Measurements from ENCODE around the gene PARP3. TPM values are rescaled to one million over a fixed set of nuclear protein-coding genes. Genes with fewer than 3 reads are reported as not detected.

The PARP3 gene
- total and polyA plus RNA-seq, 10 of the 15 experiments (the other 5 are each of a cell fraction or from before 2014, with no cell fraction given): 2.1 to 31.2 (median 19.5) TPM

DNA sequence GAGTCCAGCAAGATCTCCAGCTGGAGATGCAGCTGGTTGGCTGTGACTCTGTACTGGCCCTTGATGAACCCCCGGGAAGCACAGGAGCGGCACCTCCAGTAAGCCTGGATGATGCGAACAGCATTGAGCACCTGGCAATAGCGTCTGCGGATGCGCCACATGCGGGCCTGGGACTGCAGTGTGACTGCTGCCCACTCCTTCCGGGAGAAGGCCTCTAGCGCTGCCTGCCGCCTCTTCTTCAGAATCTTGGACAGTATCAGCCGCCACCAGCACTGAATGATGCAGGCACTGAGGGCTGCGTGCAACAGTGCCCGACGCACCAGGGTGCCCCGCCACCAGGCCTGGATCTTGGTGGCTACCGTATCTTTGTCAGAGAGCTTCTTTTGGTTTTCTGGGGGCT lies 47.2 kb upstream of the PARP3 start (continued):
- TF ChIP-seq, protein P1, sequence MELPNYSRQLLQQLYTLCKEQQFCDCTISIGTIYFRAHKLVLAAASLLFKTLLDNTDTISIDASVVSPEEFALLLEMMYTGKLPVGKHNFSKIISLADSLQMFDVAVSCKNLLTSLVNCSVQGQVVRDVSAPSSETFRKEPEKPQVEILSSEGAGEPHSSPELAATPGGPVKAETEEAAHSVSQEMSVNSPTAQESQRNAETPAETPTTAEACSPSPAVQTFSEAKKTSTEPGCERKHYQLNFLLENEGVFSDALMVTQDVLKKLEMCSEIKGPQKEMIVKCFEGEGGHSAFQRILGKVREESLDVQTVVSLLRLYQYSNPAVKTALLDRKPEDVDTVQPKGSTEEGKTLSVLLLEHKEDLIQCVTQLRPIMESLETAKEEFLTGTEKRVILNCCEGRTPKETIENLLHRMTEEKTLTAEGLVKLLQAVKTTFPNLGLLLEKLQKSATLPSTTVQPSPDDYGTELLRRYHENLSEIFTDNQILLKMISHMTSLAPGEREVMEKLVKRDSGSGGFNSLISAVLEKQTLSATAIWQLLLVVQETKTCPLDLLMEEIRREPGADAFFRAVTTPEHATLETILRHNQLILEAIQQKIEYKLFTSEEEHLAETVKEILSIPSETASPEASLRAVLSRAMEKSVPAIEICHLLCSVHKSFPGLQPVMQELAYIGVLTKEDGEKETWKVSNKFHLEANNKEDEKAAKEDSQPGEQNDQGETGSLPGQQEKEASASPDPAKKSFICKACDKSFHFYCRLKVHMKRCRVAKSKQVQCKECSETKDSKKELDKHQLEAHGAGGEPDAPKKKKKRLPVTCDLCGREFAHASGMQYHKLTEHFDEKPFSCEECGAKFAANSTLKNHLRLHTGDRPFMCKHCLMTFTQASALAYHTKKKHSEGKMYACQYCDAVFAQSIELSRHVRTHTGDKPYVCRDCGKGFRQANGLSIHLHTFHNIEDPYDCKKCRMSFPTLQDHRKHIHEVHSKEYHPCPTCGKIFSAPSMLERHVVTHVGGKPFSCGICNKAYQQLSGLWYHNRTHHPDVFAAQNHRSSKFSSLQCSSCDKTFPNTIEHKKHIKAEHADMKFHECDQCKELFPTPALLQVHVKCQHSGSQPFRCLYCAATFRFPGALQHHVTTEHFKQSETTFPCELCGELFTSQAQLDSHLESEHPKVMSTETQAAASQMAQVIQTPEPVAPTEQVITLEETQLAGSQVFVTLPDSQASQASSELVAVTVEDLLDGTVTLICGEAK (IDR thresholded peaks at IDR 0.05; ENCODE audit: borderline replicate concordance): no peak
- no peak for TF ChIP-seq MEF2A (IDR thresholded peaks at IDR 0.05; ENCODE audit: insufficient read depth, low read depth, low read length)

- FAIRE-seq: no peak
- no peak overlapping the region for H3K27ac ChIP-seq (ENCODE audit: control insufficient read depth, insufficient read depth)
- WGBS (ENCODE audit: insufficient coverage, insufficient replicate concordance, low lambda C conversion rate, missing lambda C conversion rate): 44% methylated on average over 10 of the region's 10 CpGs
- H4K20me1 ChIP-seq (ENCODE audit: control insufficient read depth, insufficient read depth): no peaks in the 10 kb centered on the region
- H2AFZ ChIP-seq (ENCODE audit: control insufficient read depth, low read depth, low read length): no peak overlapping the region
- no peaks in the 10 kb centered on the region for H3K36me3 ChIP-seq (ENCODE audit: control insufficient read depth in 2 of 2, insufficient read depth in 2 of 2, low read length in 1 of 2)
- CTCF ChIA-PET: no interaction called here
- no peak overlapping the region for H3K4me2 ChIP-seq (ENCODE audit: control insufficient read depth, insufficient read depth)
- SMC1A ChIA-PET (ENCODE audit: uncharacterized antibody, unreplicated experiment): no interaction called here
- no peaks in the 10 kb centered on the region for H3K9me3 ChIP-seq (replicated peaks; ENCODE audit: control insufficient read depth, insufficient read depth, low read length)
- in situ Hi-C loops (cut with MboI) (no loop called here), intact Hi-C loops (cut with micrococcal nuclease; ENCODE audit: unreplicated experiment) (no loop called here)
- no peaks in the 10 kb centered on the region; a peak in 1 of 4 replicates for H3K27me3 ChIP-seq (replicated peaks in 1 of 2; ENCODE audit: control insufficient read depth in 2 of 2, insufficient read depth in 2 of 2, low read length in 1 of 2)
- no peak for DNase-seq (ENCODE audit: low read depth, low spot score)
- BruUV-seq (replicated peaks): no TSS peak
- RAD21 ChIA-PET (ENCODE audit: unreplicated experiment): no interaction called here
- no peaks in the 10 kb centered on the region for H3K79me2 ChIP-seq (ENCODE audit: control insufficient read depth, insufficient read depth, low read length)
- ATAC-seq: no peak
- no peaks in the 10 kb centered on the region for H3K4me1 ChIP-seq (ENCODE audit: control insufficient read depth, insufficient read depth, low read length)
- H3K4me3 ChIP-seq: no peak overlapping the region
- POLR2A ChIA-PET: interaction anchor here (0.6 kb wide), 1 partner anchor 318 kb away, joined by 7 read pairs; no protein-coding TSS in a partner anchor
- no peak overlapping the region for H3K9ac ChIP-seq (ENCODE audit: control insufficient read depth, insufficient read depth, low read length)
- TF ChIP-seq E4F1 (IDR thresholded peaks at IDR 0.05; ENCODE audit: borderline replicate concordance, partially characterized antibody): no peak
- no peak for TF ChIP-seq REST (IDR thresholded peaks at IDR 0.05; ENCODE audit: low read depth, low read length)
- no peak for TF ChIP-seq IKZF1 (conservative IDR thresholded peaks at IDR 0.05)
- no peak for TF ChIP-seq IKZF2 (IDR thresholded peaks at IDR 0.05)
- TF ChIP-seq NRF1 (conservative IDR thresholded peaks at IDR 0.05; ENCODE audit: low read depth, low read length): no peak
- TF ChIP-seq FOS (IDR thresholded peaks at IDR 0.05; ENCODE audit: borderline replicate concordance, extremely low read depth, insufficient read length): no peak
- TF ChIP-seq NR2C1 (IDR thresholded peaks at IDR 0.05): no peak
- TF ChIP-seq RCOR1 (conservative IDR thresholded peaks at IDR 0.05; ENCODE audit: low read depth, low read length): no peak
- no peak for TF ChIP-seq PAX8 (IDR thresholded peaks at IDR 0.05)
- TF ChIP-seq ESRRA (IDR thresholded peaks at IDR 0.05; ENCODE audit: low read length): no peak
Observed at GRCh38 chr3:51896607-51897305, 45.4 kb upstream of the PARP3 start.

Data from GM12878 (cell line).